Measurements from ENCODE around the gene ADISSP.

ADISSP gene

DNA sequence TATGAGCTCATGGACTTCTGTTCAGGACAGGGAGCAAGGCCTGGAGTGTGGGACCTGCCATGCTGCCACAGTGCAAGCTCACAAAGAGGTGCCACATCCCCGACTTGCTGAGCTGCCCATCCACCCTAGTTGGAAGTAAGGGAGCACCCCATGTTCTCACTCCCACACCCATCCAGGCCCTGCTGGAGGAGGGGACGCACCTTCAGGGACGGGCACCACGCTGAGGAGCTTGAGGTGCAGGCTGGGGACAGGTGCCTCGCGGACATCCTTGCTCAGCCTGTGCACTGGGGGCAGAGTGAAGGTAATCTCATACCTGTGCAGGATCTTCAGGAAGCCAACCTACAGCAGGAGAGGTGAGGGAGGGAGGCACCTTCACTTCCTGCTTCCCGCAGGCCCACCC, 12.3 kb downstream of the ADISSP start:
- DNase-seq (ENCODE audit: low read depth), result no peak

- DNase-seq (ENCODE audit: low read depth), result no peak
These were observed 13.3 kb downstream of the ADISSP start for GRCh38 chr20:3754276-3754630.

DNA sequence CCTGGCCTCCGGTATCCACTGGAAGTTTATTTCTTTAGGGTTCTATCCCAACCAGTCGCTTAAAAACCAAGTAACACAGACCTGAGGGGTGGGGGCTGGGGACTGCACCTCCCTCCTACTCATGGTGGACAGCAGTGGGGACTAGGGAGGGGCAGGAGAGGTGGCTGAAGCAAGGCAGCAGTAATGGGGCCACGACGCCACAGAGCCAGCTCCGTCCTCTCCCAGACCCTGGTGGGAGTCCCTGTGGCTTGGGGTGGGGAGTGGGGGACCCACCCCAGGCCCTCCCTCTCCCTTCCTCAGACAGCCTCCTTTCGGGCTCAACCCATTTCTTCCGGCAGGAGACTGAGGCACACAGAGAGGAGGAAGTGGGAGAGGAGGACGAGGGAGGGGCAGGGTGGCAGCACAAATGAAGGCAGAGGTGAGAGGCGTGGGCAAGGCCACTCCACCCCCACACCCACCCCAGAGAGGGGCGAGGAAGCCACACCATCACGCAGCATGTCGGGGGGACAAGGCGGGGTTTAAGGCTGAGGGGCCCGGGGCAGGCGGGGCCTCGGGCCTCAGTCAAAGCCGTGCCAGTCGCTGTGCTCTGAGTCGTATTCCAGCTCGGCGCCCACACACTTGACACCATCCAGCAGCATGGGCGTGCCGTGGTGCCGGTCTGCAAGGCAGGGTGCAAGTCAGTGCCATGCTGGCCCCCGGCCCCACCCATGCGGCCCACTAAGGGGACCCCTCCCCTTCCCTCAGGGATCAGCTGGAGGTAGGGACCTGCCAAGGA, 13.9 kb downstream of the ADISSP start:
- DNase-seq (ENCODE audit: low read depth), result no peak

DNA sequence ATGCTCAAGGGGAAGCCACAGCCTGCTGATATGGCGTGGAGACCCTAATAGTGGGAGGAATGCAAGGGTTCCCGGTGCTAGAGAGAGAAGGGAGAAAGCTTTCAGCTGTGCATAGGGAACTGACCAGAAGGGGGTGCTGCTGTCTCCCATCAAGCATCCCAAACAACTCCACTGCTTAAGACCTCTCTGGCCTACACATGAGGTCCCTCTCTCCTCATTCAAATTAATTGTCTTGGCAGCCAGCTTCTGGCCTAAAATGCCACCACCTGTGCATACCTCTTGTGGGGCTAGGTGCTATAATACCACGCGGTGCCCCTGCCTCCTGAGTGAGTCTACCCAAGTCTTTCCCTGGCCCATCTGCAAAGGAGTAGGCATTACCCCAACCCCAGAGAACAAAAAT, 14.5 kb downstream of the ADISSP start:
- DNase-seq (ENCODE audit: low read depth), result peak; percentile 71

DNA sequence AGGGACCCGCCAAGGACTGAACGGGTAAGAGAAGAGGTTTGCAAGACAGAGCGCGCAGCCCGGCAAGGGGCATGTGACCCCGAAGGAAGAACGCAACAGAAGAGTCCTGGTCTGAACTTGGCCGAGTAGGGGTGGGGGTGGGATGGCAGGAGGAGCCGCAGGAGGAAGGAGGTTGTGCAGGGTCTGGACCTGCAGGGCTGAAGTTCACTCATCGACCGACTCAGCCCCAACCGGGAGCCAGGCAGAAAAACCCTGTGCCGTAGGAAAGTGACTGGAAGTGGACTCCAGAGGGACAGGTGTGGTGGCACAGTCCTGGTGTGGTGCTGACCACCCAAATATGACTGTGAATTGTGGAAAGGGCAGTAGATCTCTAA, 15.2 kb downstream of the ADISSP start:
- DNase-seq (ENCODE audit: low read depth), result no peak

GRCh38 chr20:3751675-3752385, 15.7 kb downstream of the ADISSP start:
- peak; percentile 27 for DNase-seq (ENCODE audit: low read depth)

GRCh38 chr20:3751305-3751674, 16.3 kb downstream of the ADISSP start:
- DNase-seq (ENCODE audit: low read depth), result no peak

GRCh38 chr20:3749689-3750531, 17.6 kb downstream of the ADISSP start:
- DNase-seq (ENCODE audit: low read depth), result no peak

DNA sequence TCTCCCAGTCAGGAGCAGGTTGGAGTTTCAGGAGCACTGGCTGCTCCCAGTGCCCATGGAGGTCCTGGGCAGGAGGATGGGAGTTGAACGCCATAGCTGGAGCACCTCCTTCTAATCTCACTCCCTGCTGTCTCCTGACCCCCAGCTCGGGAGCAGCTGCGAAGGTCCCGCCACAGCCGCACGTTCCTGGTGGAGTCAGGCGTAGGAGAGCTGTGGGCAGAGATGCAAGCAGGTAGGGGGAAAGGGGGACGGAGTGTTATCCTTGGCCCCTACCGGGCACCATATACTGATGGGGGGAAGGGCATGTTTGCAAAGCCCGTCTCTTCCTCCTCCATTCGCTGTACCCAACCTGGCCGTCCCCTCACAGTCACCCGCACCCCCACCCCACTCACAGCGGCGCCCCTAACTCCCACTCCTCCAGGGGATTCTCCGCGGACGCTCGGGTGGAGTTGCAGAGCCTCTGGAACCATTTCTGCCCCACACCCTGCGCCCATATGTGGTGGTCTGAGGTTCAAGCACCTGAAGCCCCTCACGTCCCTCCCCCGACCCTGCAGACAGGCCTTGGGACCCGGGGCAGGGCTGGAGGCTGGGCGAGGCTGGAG, 18.4 kb downstream of the ADISSP start:
- DNase-seq (ENCODE audit: low read depth), result no peak

DNA sequence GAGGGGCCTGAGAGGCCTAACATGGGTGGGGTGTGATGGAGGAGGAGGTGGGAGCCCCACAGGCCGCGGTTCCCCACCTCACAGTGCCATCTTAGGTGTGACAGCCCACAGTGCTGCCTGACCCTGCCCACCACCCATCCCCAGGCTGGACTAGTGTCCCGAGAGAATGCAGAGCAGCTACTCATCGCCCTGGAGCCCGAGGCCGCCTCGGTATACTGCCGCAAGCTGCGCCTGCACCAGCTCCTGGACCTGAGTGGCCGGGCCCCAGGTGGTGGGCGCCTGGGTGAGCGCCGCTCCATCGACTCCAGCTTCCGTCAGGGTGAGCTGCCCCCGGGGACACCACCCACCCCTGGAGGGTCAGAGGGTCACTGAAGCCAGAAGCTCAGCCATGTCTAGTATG, 19.5 kb downstream of the ADISSP start:
- DNase-seq (ENCODE audit: low read depth), result no peak

DNA sequence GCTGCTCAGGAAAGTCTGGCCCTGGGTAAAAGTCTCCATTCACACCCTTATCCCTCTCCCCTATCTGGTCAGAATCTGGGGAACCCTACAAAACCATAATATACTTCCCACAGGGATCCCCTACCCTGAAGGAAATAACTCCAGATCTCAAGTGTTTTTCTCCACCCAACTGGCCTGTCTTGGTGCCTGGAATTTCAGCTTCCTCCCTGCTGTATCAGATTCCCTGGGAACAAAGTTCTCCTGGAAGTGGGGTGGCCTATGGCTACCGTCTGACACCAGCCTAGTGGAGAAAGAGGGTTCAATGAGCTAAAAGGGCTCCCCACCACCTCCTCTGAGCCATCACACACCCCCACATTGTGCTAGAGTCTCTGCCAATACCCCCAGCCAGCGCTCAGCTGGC, 20.1 kb downstream of the ADISSP start:
- DNase-seq (ENCODE audit: low read depth), result no peak

- DNase-seq (ENCODE audit: low read depth), result no peak
These were observed 21.8 kb downstream of the ADISSP start for GRCh38 chr20:3745686-3746173.

DNA sequence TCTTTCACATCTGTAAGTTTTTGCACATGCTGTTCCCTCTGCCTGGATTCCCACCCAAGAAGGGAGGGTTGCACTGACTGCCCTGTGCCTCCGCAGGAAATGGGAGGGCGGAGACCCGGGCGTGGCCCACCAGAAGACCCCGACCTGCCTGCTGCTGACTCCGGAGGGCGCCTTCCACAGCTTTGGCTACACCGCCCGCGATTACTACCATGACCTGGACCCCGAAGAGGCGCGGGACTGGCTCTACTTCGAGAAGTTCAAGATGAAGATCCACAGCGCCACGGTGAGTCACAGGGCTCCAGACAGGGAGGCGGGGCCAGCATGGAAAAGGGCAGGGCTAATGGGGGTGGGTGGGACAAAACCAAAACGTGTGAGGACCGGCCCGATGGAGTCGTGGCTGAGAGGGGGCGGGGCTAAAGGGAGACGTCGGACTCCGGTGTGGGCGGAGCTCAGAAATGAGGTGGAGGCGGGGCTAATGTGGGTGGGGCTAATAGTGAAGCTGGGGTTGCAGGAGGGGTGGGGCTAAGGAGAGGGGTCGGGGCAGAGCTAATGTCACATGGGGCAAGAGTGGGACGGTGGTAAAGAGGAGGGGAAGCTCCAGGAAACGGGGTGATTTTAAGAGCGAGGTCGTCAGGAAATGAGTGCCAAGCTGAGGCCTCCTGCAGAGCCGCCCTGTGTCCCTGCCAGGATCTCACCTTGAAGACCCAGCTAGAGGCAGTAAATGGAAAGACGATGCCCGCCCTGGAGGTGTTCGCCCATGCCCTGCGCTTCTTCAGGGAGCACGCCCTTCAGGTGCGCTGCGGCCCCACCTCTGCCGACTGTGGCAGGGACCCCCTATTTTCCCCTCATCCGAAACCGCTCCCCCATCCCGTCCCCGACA, 22.5 kb downstream of the ADISSP start:
- DNase-seq (ENCODE audit: low read depth), result peak; percentile 68

DNA sequence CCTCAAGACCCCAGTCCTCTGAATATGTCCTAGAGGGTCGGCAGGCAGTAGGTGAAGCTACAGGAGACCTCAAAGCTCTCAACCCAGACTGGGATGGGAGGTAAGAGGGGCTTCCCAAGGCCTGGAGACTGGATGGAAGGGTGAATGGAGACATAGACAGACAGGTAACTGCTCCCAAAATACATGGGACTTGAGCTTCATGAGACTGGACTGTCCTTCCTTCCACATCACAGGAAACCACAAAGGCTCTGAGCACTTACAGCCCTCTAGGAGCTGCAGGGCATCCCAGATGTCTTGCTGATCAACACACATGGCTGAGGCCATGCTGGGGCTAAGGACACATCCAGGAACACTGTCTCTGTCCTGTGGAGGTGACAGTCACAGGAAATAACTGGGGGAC, 23.5 kb downstream of the ADISSP start:
- DNase-seq (ENCODE audit: low read depth), result no peak

- DNase-seq (ENCODE audit: low read depth), result no peak
These were observed 24.3 kb downstream of the ADISSP start for GRCh38 chr20:3743251-3743650.

DNA sequence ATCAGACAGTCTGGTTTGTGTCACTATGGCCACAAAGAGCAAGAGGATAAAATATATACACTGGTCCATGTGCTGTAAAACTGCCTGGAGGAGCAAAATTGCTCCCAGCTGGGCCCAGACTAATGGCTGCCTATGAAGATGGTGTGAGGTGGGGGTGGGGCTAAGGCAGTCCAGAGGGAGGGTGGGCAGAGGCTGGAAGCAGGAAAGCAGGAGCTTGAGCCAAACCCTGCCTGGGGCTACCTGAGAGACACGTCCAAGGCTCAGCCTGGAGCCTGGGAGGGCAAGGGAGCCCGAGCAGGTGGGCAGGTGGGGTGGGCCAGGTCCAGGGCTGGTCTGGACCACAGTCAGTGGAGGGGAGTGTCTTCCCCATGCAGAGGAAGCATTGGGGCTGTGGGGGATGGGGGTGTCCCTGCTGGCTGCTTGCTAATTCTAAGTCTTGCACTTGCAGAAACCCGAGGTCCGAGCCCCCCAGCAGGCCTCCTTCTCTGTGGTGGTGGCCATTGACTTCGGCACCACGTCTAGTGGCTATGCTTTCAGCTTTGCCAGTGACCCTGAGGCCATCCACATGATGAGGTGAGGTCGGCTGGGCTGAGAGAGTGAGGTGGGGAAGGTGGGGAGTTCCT, 25.6 kb downstream of the ADISSP start:
- no peak for DNase-seq (ENCODE audit: low read depth)

- DNase-seq (ENCODE audit: low read depth), result no peak
These were observed 26.8 kb downstream of the ADISSP start for GRCh38 chr20:3740615-3741301.

DNA sequence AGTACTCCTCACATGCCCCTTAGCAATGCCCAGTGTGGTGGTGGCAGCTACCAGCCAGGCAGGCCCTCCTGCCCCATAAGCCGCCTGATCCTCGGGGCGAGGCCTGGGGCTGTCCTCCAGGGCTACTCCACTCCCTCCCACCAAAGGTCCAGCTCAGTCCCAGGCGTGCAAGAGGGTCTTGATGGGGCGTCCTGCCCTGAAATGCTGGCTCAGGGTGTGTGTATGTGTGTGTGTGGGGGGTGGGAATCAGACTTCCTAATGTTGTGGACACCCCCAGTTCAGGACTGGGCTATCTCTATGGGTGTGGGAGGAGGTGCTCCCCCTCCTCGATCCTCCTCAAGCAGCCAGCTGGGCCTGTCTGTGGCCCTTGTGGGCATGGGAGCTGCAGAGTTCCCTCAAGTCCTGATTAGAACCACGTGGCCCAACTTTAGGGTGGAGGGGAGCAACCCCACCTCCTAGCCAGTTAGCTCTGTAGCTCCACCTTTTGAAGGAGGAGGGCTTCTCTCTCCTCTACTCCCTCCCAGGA, 27.6 kb downstream of the ADISSP start:
- no peak for DNase-seq (ENCODE audit: low read depth)

GRCh38 chr20:3739054-3739925, 28.3 kb downstream of the ADISSP start:
- DNase-seq (ENCODE audit: low read depth), result no peak

Data from amniotic epithelial cell (primary cell).